ENCODE data around the gene TAX1BP3.
A peak's percentile ranks its signal among the peaks of the same experiment; 100 is the strongest.

Gene TAX1BP3

DNA sequence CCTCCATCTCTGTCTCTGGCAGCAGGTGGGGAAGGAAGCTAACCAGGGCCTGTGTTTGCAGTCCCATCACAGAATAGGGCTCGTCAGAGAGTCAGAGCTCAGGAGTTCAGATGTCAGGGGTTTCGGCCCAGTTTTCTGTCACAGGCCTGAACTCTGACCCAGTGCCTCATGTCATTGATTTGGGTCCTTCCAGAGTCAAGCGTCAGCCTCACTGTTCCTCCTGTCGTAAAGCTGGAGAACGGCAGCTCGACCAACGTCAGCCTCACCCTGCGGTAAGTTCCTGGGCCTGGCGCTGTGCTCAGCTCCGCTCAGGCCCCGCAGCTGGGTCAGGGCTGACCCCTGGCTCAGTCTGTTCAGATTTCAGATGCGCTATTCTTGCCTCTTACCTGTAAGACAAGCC is 21.1 kb downstream of the TAX1BP3 start:
- peaks cover 37 to 62% of the 10 kb centered on the region in 2 experiments for H3K36me3 ChIP-seq (ENCODE audit: control insufficient read depth in 1 of 2, insufficient read depth in 2 of 2, low read depth in 1 of 2, low read length in 2 of 2)
- H3K14ac ChIP-seq (ENCODE audit: low read length in 2 of 2) = no peak overlapping the region
- no peak overlapping the region for H3K4ac ChIP-seq (ENCODE audit: low read depth in 1 of 2, low read length in 2 of 2)
- H2AK5ac ChIP-seq (ENCODE audit: low read length, severe bottlenecking) = no peak overlapping the region
- H3K18ac ChIP-seq (ENCODE audit: low read depth in 1 of 2, low read length in 2 of 2) = no peak overlapping the region
- H3K27me3 ChIP-seq (ENCODE audit: control insufficient read depth in 1 of 2, insufficient read depth in 1 of 2, low read length in 2 of 2) = no peaks in the 10 kb centered on the region
- peaks cover 7% of the 10 kb centered on the region for H3K4me1 ChIP-seq (ENCODE audit: control insufficient read depth, insufficient read depth, low read depth, low read length)
- no peak overlapping the region for H3K4me3 ChIP-seq (ENCODE audit: insufficient read depth in 1 of 2, low read depth in 1 of 2, low read length in 2 of 2)
- H2AFZ ChIP-seq (ENCODE audit: low read depth, low read length) = no peak overlapping the region
- WGBS = 78% methylated on average over 12 of the region's 12 CpGs
- no peak overlapping the region for H2BK15ac ChIP-seq (ENCODE audit: low read depth, poor library complexity, severe bottlenecking)
- H2BK120ac ChIP-seq (ENCODE audit: low read depth, low read length) = no peak overlapping the region
- no peak overlapping the region for H4K91ac ChIP-seq (ENCODE audit: low read length)
- H3K79me1 ChIP-seq (replicated peaks; ENCODE audit: low read length, poor library complexity, severe bottlenecking) = peaks cover 3% of the 10 kb centered on the region
- no peak overlapping the region for H2BK5ac ChIP-seq (ENCODE audit: low read depth, low read length, poor library complexity, severe bottlenecking)
- H4K8ac ChIP-seq (ENCODE audit: low read length) = no peak overlapping the region
- no peaks in the 10 kb centered on the region for H3K9me3 ChIP-seq (ENCODE audit: control insufficient read depth, low read length)
- no peak overlapping the region for H2BK12ac ChIP-seq (ENCODE audit: low read length in 2 of 2)
- H3K4me2 ChIP-seq (ENCODE audit: low read length, poor library complexity, severe bottlenecking) = no peak overlapping the region
- H3K27ac ChIP-seq (ENCODE audit: low read length, poor library complexity, severe bottlenecking) = no peak overlapping the region
- peak overlapping the region; percentile 70 for H3K9ac ChIP-seq (ENCODE audit: low read length)
- DNase-seq = no peak
- no peak overlapping the region for H3K23ac ChIP-seq (ENCODE audit: low read length in 2 of 2)

DNA sequence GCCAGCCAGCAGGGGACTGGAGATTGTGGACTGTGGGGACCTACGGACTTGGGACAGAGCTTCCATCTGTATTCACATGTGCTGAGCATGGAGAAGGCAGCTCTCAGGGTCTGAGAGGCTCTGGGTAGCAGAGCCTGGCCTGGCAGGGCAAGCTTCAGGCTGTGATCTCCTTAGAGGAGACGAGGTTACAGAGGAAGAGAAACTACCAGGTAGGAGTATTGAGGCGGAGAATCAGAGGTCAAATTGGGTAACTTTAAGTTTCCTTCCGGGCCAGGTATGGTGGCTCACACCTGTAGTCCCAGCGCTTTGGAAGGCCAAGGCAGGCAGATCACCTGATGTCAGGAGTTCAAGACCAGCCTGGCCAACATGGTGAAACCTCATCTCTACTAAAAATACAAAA is 23.1 kb downstream of the TAX1BP3 start:
- Histone ChIP-seq H3K4ac (ENCODE audit: low read depth in 1 of 2, low read length in 2 of 2) (no peak overlapping the region), H3K79me1 (replicated peaks; ENCODE audit: low read length, poor library complexity, severe bottlenecking) (peaks cover 5% of the 10 kb centered on the region), H2BK120ac (ENCODE audit: low read depth, low read length) (no peak overlapping the region), H3K9me3 (ENCODE audit: control insufficient read depth, low read length) (no peaks in the 10 kb centered on the region), H3K14ac (ENCODE audit: low read length in 2 of 2) (no peak overlapping the region), H4K91ac (ENCODE audit: low read length) (no peak overlapping the region), H3K23ac (ENCODE audit: low read length in 2 of 2) (no peak overlapping the region), H2BK12ac (ENCODE audit: low read length in 2 of 2) (no peak overlapping the region), H2AFZ (ENCODE audit: low read depth, low read length) (no peak overlapping the region), H3K9ac (ENCODE audit: low read length) (no peak overlapping the region), H3K36me3 (ENCODE audit: control insufficient read depth in 1 of 2, insufficient read depth in 2 of 2, low read depth in 1 of 2, low read length in 2 of 2) (peaks cover 38 to 66% of the 10 kb centered on the region in 2 experiments), H4K8ac (ENCODE audit: low read length) (no peak overlapping the region), H2BK5ac (ENCODE audit: low read depth, low read length, poor library complexity, severe bottlenecking) (no peak overlapping the region), H3K4me3 (ENCODE audit: insufficient read depth in 1 of 2, low read depth in 1 of 2, low read length in 2 of 2) (no peak overlapping the region), H2BK15ac (ENCODE audit: low read depth, poor library complexity, severe bottlenecking) (no peak overlapping the region), H3K27me3 (ENCODE audit: control insufficient read depth in 1 of 2, insufficient read depth in 1 of 2, low read length in 2 of 2) (no peaks in the 10 kb centered on the region), H3K4me1 (ENCODE audit: control insufficient read depth, insufficient read depth, low read depth, low read length) (peaks cover 17% of the 10 kb centered on the region), H3K18ac (ENCODE audit: low read depth in 1 of 2, low read length in 2 of 2) (no peak overlapping the region), H3K27ac (ENCODE audit: low read length, poor library complexity, severe bottlenecking) (no peak overlapping the region), H3K4me2 (ENCODE audit: low read length, poor library complexity, severe bottlenecking) (no peak overlapping the region), H2AK5ac (ENCODE audit: low read length, severe bottlenecking) (no peak overlapping the region)
- 62% methylated on average over 5 of the region's 5 CpGs for WGBS
- DNase-seq = no peak

DNA sequence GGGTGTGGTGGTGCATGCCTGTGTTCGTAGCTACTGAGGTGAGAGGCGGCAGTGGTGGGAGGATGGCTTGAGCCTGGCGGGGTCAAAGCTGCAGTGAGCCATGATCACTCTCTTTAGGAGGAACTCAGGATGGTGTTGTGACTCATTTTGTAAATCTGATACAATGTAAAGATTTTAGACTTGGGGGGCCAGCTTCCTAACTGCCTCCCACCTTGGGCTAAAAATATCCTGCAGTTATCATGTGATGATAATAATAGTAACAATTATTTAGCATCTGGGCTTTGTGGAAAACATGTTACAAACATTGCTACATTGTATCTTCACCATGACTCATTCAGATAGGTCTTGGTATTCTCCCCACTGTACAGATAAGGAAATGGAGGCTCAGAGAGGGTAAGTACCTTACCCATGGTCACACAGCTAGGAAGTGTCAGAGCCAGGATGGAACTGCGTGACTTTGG is 24.5 kb downstream of the TAX1BP3 start:
- H3K9ac ChIP-seq (ENCODE audit: low read length) = no peak overlapping the region
- no peak overlapping the region for H2AK5ac ChIP-seq (ENCODE audit: low read length, severe bottlenecking)
- no peaks in the 10 kb centered on the region for H3K9me3 ChIP-seq (ENCODE audit: control insufficient read depth, low read length)
- peaks cover 38 to 56% of the 10 kb centered on the region in 2 experiments for H3K36me3 ChIP-seq (ENCODE audit: control insufficient read depth in 1 of 2, insufficient read depth in 2 of 2, low read depth in 1 of 2, low read length in 2 of 2)
- no peak overlapping the region for H2BK5ac ChIP-seq (ENCODE audit: low read depth, low read length, poor library complexity, severe bottlenecking)
- DNase-seq = no peak
- no peak overlapping the region for H3K4me3 ChIP-seq (ENCODE audit: insufficient read depth in 1 of 2, low read depth in 1 of 2, low read length in 2 of 2)
- H2BK12ac ChIP-seq (ENCODE audit: low read length in 2 of 2) = no peak overlapping the region
- H3K4me1 ChIP-seq (ENCODE audit: control insufficient read depth, insufficient read depth, low read depth, low read length) = peaks cover 20% of the 10 kb centered on the region
- no peak overlapping the region for H2BK15ac ChIP-seq (ENCODE audit: low read depth, poor library complexity, severe bottlenecking)
- no peaks in the 10 kb centered on the region for H3K27me3 ChIP-seq (ENCODE audit: control insufficient read depth in 1 of 2, insufficient read depth in 1 of 2, low read length in 2 of 2)
- H4K91ac ChIP-seq (ENCODE audit: low read length) = no peak overlapping the region
- H4K8ac ChIP-seq (ENCODE audit: low read length) = no peak overlapping the region
- H3K14ac ChIP-seq (ENCODE audit: low read length in 2 of 2) = no peak overlapping the region
- no peak overlapping the region for H2BK120ac ChIP-seq (ENCODE audit: low read depth, low read length)
- H3K4me2 ChIP-seq (ENCODE audit: low read length, poor library complexity, severe bottlenecking) = no peak overlapping the region
- WGBS = 94% methylated on average over 4 of the region's 4 CpGs
- no peak overlapping the region for H3K27ac ChIP-seq (ENCODE audit: low read length, poor library complexity, severe bottlenecking)
- no peak overlapping the region for H3K18ac ChIP-seq (ENCODE audit: low read depth in 1 of 2, low read length in 2 of 2)
- H2AFZ ChIP-seq (ENCODE audit: low read depth, low read length) = no peak overlapping the region
- no peak overlapping the region for H3K4ac ChIP-seq (ENCODE audit: low read depth in 1 of 2, low read length in 2 of 2)
- H3K79me1 ChIP-seq (replicated peaks; ENCODE audit: low read length, poor library complexity, severe bottlenecking) = peaks cover 7% of the 10 kb centered on the region
- no peak overlapping the region for H3K23ac ChIP-seq (ENCODE audit: low read length in 2 of 2)

DNA sequence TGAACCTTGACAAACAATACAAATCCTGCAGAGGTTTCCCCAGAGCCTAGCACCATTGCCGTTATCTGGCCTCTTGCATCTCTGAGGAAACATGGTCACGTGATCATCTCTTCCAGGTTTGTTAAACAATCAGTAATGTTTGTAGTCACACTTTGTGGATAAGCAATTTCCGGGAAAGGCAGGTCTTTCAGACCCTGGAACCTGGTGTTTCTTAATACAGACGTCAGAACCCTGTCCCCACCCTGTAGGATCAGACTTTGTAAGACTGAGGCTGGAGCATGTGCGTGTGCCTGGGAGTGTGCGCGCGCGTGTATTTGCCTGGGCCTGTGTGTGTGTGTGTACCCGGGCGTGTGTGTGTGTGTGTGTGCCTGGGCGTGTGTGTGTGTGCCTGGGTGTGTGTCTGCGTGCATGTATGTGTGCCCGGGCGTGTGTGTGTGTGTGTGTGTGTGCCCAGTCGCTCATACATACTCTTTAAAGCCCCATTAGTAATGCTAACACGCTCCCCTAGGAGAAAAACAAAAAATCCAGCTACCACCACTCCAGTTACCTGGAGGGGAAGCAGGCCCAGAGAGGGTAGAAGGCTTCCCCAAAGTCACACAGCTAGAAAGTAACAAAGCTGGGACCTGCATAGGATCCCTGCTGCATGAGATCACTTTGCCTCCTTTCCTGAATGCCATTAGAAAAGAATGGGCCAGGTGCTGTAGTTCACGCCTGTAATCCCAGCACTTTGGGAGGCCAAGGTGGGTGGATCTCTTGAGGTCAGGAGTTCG is 26.5 kb downstream of the TAX1BP3 start:
- Histone ChIP-seq H3K9ac (ENCODE audit: low read length) (no peak overlapping the region), H2AFZ (ENCODE audit: low read depth, low read length) (no peak overlapping the region), H3K4me2 (ENCODE audit: low read length, poor library complexity, severe bottlenecking) (no peak overlapping the region), H3K27me3 (ENCODE audit: control insufficient read depth in 1 of 2, insufficient read depth in 1 of 2, low read length in 2 of 2) (no peaks in the 10 kb centered on the region), H3K18ac (ENCODE audit: low read depth in 1 of 2, low read length in 2 of 2) (no peak overlapping the region), H3K23ac (ENCODE audit: low read length in 2 of 2) (no peak overlapping the region), H4K8ac (ENCODE audit: low read length) (no peak overlapping the region), H3K27ac (ENCODE audit: low read length, poor library complexity, severe bottlenecking) (no peak overlapping the region), H2BK5ac (ENCODE audit: low read depth, low read length, poor library complexity, severe bottlenecking) (no peak overlapping the region), H3K79me1 (replicated peaks; ENCODE audit: low read length, poor library complexity, severe bottlenecking) (peaks cover 11% of the 10 kb centered on the region), H2BK120ac (ENCODE audit: low read depth, low read length) (no peak overlapping the region), H3K14ac (ENCODE audit: low read length in 2 of 2) (no peak overlapping the region), H3K9me3 (ENCODE audit: control insufficient read depth, low read length) (no peaks in the 10 kb centered on the region), H3K4me1 (ENCODE audit: control insufficient read depth, insufficient read depth, low read depth, low read length) (peaks cover 22% of the 10 kb centered on the region), H3K4ac (ENCODE audit: low read depth in 1 of 2, low read length in 2 of 2) (no peak overlapping the region), H3K36me3 (ENCODE audit: control insufficient read depth in 1 of 2, insufficient read depth in 2 of 2, low read depth in 1 of 2, low read length in 2 of 2) (peaks cover 29 to 48% of the 10 kb centered on the region in 2 experiments), H2BK12ac (ENCODE audit: low read length in 2 of 2) (no peak overlapping the region), H3K4me3 (ENCODE audit: insufficient read depth in 1 of 2, low read depth in 1 of 2, low read length in 2 of 2) (no peak overlapping the region), H4K91ac (ENCODE audit: low read length) (no peak overlapping the region), H2BK15ac (ENCODE audit: low read depth, poor library complexity, severe bottlenecking) (no peak overlapping the region), H2AK5ac (ENCODE audit: low read length, severe bottlenecking) (no peak overlapping the region)
- DNase-seq = no peak
- 93% methylated on average over 13 of the region's 19 CpGs for WGBS

All from mesenchymal stem cell (in vitro differentiated cells and primary cell).